CD4-positive, alpha-beta T cell treated with Interleukin-17A for 4 hours (primary cell): ENCODE data around the gene NKAIN1.
"Not testable (repeated sequence)": the region's sequence is repeated elsewhere in the genome, so short reads cannot be mapped to it uniquely, and the experiment has no call there.

Experiments
- DNase-seq: peaks from one replicate; pipeline ENCODE4 v3.0.0-alpha.2; 2020; ENCODE audit warnings: mixed read lengths

Gene NKAIN1

DNA sequence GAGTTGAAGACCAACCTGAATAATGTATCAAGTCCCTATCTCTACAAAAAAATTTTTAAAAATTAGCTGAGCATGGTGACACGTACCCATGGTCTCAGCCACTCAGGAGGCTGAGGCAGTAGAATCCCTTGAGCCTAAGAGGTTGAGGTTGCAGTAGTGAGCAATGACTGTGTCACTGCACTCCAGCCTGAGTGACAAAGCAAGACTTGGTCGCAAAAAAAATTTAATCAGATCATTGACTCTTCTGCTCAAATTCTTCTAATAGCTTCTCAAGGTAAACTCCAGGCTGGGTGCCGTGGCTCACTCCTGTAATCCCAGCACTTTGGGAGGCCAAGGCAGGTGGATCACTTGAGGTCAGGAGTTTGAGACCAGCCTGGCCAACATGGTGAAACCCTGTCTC, 88.3 kb downstream of the NKAIN1 start:
- no peak for DNase-seq

DNA sequence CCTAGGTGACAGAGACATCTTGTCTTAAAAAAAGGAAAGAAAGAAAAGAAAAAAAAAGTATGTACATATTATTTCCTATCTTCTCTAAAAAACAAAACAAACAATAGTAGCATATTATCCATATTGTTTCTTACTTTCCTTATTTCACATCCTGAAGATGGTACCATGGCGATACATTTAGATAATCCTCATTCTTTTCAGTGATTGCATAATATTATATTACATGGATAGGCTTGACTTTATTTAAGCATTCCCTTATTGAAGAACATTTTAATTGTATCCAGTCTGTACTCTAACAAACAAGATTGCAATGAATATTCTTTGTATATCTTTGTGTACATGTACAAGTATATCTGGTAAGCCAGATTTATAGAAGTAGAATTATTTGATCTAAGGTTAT, 91.3 kb downstream of the NKAIN1 start:
- no peak for DNase-seq

DNA sequence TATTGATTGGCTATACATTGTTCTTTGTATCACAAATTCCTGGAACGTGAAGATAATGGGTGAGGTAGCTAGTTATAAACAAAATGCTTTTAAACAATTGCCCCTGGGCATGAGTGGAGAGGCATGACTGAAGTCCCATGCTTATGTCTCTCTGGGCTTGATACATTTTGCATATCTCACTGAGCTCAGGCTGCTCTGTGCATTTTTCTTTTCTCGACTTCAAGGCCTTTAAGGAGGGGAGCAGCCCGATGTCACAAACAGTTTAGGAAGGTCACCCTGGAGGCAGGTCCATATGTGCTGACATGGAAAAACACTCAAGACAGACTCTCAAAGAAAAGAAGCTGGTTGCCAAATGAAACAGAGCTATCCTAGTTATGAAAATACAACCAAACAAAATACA, 94.0 kb downstream of the NKAIN1 start:
- DNase-seq, result no peak

DNA sequence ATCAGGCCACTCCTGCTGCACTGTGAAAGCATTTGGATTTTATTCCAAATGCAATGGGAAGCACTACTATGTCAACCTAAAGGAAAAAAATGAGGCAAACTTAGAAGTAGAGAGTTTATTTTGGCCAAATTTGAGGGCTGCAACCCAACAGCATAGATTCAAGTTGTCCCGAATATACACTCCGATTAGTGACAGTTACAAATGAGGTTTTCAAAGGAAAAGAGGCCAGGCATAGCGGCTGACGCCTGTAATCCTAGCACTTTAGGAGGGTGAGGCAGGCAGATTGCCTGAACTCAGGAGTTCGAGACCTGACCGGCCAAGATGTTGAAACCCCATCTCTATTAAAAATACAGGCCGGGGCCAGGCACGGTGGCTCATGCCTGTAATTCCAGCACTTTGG, 95.2 kb downstream of the NKAIN1 start:
- no peak for DNase-seq

DNA sequence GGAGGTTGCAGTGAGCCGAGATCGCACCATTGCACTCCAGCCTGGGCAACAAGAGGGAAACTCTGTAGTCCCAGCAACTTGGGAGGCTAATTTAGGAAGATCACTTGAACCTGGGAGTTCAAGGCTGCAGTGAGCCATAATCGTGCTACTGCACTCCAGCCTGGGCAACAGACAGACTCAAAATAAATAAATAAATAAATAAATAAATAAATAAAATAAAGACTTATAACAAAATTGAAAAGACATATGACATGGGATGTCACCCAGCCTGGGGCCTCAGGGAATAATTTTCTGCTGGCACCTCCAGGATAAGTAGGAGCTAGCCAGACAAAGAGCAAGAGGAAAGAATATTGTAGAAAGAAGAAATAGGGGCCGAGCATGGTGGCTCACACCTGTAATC, 96.2 kb downstream of the NKAIN1 start:
- no peak for DNase-seq

DNA sequence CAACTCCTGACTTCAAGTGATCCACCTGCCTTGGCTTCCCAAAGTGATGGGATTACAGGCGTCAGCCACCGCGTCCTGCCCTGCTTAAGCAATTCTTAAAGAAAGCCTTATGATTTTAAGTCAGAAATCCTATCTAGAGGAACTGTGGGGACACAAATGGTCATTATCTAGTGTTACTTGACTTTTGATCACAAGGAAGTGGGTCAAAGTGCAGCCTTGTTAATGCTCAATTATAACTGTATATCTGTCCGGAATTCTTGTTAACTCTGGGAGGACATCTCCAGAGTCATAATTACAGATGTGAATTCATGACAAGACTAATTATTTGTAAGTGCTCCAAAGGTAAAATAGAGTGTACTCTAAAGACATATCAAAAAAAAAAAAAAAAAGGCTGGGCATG, 97.3 kb downstream of the NKAIN1 start:
- no peak for DNase-seq

DNA sequence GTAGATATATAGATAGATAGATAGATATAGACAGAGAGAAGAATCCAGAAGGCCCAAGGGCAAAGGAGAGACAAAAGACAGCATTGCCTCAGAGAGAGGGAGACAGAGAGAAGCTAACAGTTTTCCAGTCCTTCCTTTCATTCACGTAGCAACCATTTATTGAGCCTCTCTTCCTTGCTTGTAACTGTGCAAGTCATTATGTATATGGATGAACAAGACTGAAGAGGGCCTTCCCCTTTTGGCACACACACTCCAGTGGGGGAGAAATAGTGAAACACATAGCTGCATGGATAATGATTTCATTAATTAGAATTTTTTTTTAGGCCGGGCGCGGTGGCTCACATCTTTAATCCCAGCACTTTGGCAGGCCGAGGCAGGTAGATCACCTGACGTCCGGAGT, 99.4 kb downstream of the NKAIN1 start:
- DNase-seq, result no peak

DNA sequence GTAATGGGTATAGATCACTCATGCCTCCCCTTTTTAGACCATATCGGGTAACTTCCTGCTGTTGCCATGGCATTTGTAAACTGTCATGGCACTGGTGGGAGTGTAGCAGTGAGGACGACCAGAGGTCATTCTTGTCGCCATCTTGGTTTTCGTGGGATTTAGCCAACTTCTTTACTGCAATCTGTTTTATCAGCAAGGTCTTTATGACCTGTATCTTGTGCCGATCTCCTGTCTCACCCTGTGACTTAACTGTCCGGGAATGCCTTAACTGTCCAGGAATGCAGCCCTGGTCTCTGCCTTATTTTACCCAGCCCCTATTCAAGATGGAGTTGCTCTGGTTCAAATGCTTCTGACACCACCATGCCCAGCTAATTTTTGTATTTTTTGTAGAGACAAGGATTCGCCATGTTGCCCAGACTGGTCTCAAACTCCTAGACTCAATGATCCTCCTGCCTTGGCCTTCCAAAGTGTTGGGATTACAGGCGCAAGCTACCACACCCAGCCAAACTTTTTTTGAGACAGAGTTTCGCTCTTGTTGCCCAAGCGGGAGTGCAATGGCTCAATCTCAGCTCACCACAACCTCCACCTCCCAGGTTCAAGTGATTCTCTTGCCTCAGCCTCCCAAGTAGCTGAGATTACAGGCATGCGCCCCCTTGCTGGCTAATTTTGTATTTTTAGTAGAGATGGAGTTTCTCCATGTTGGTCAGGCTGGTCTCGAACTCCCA, 100.7 kb downstream of the NKAIN1 start:
- DNase-seq, result not testable (repeated sequence)

DNA sequence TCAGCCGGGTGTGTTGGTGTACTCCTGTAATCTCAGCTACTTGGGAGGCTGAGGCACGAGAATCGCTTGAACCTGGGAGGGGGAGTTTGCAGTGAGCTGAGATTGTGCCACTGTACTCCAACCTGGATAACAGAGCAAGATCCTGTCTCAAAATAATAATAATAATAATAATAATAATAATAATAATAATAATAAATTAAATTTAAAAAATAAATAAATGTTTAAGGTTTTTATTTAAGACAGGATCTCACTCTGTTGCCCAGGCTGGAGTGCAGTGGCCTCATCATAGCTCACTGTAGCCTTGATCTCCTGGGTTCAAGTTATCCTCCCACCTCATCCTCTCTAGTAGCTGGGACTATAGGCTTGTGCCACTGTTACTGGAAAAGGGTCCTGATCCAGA, 101.8 kb downstream of the NKAIN1 start:
- DNase-seq, result not testable (repeated sequence)

DNA sequence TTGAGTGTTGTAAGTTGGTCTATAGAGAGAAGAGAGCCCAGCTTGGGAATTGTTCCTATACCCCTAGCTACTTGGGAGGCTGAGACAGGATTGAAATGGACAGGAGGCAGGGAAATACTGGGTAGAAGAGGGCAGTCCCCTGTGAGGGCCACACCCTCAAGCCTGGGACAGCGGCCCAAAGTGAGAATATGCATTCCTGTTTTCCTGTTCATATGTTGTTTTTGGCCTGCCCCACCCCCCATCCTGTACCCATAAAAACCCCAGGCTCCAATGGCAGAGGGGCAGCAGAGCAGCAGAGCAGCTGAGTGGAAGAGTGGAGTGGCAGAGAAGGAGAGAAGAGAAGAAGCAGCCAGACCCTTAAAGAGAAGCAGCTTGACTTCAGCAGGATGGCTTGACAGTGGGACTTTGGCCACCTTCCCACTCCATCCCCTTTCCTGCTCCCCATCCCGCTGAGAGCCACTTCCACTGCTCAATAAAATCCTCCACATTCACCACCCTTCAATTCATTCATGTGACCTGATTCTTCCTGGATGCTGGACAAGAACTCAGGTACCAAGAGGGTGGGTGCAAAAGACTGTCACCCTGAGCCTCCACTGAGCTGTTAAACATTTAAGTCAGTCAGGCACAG, 103.6 kb downstream of the NKAIN1 start:
- DNase-seq, result no peak

DNA sequence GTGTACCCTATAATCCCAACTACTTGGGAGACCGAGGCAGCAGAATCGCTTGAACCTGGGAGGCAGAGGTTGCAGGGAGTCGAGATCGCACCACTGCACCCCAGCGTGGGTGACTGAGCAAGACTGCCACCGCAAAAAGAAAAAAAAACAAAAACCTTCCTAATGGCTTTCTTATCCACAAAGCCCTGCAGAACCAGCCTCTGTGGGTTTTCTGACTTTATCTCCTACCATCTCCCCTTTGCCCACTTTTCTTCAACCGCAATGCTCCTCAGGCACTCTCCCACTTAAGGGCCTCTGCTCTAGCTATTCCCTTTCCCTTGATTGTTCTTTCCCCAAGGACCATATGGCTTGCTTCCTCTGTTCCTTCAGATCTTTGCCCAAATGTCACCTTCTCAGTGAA, 106.3 kb downstream of the NKAIN1 start:
- no peak for DNase-seq
